Skeletal muscle satellite cell (primary cell): Measurements from ENCODE around the gene COG2.

ENCODE experiments used
- H3K27me3 ChIP-seq: 2 replicates; pipeline ENCODE4 v1.7.0; 2013; ENCODE audit warnings: low read length; ENCODE audit not compliant: control insufficient read depth, insufficient read depth
- H3K36me3 ChIP-seq: 2 replicates; pipeline ENCODE4 v1.7.0; 2013; ENCODE audit warnings: mild to moderate bottlenecking, control low read depth, low read length; ENCODE audit not compliant: insufficient read depth
- H3K4me1 ChIP-seq: 2 replicates; pipeline ENCODE4 v1.7.0; 2013; ENCODE audit warnings: low read length; ENCODE audit not compliant: control insufficient read depth, insufficient read depth
- H3K4me2 ChIP-seq: 2 replicates; pipeline ENCODE4 v1.7.0; 2013; ENCODE audit warnings: mild to moderate bottlenecking, low read length
- H3K4me3 ChIP-seq: 2 replicates; pipeline ENCODE4 v1.7.0; 2013; ENCODE audit warnings: low read length
- H3K9ac ChIP-seq: 2 replicates; pipeline ENCODE4 v1.7.0; 2013; ENCODE audit warnings: mild to moderate bottlenecking, low read depth, low read length, moderate library complexity
- H3K9me3 ChIP-seq: replicated peaks from 2 replicates; pipeline ENCODE4 v1.7.0; 2013; ENCODE audit warnings: mild to moderate bottlenecking, control low read depth, low read length

Gene COG2

DNA sequence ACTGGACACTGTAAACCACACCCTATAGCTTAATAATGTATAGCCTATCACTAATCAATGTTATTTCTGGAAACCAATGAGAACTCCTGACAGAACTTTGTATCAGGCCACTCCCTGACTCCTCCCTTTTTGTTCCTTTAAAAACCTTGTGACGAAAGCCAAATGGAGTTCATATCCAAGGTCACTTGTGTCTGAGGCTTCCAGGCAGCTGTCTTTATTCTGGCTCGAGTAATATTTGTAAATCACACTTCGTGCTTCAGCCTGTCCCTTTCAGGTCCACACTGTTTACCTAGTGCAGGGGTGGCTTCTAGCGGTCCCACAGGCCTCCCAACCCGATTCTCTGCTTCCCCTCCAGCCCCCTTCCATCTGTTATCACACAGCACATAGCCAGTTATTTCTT, 88.7 kb downstream of the COG2 start:
- H3K4me1 ChIP-seq: no peaks in the 10 kb centered on the region
- H3K4me2 ChIP-seq: no peak overlapping the region
- no peaks in the 10 kb centered on the region for H3K36me3 ChIP-seq
- H3K27me3 ChIP-seq: peaks cover 4% of the 10 kb centered on the region
- H3K4me3 ChIP-seq: no peak overlapping the region
- no peak overlapping the region for H3K9ac ChIP-seq
- no peaks in the 10 kb centered on the region for H3K9me3 ChIP-seq

- H3K4me3 ChIP-seq: no peak overlapping the region
- H3K9me3 ChIP-seq: no peaks in the 10 kb centered on the region
- no peaks in the 10 kb centered on the region for H3K4me1 ChIP-seq
- H3K4me2 ChIP-seq: no peak overlapping the region
- H3K27me3 ChIP-seq: peaks cover 5% of the 10 kb centered on the region
- no peak overlapping the region for H3K9ac ChIP-seq
- H3K36me3 ChIP-seq: no peaks in the 10 kb centered on the region
These were observed 93.2 kb downstream of the COG2 start for GRCh38 chr1:230735447-230735846.

DNA sequence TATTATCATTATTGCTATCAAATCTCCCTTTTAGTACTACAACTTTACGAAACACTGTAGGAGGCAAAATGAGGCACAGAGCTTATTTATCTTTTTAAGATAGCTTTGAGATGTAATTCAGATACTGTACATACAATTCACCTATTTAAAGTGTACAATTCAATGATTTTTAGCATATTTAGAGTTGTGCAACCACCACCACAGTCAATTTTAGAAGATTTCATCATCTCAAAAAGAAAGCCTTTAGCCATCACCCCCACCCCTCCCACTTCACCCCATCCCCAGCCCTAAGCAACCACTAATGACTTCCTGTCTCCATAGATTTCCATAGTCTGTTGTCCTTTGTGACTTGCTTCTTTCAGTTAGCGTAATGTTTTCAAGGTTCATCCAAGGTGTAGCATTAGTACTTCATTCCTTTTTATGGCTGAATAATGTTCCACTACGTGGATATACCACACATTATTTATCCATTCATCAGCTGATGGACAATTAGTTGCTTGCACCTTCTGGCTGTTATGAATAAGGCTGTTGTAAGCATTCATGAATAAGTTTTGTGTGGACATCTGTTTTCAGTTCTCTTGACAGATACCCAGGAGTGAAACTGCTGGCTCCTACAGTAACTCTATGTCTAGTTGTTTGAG, 95.5 kb downstream of the COG2 start:
- H3K4me3 ChIP-seq: no peak overlapping the region
- peaks cover 5% of the 10 kb centered on the region for H3K27me3 ChIP-seq
- no peaks in the 10 kb centered on the region for H3K9me3 ChIP-seq
- H3K4me2 ChIP-seq: no peak overlapping the region
- H3K9ac ChIP-seq: no peak overlapping the region
- H3K4me1 ChIP-seq: no peaks in the 10 kb centered on the region
- H3K36me3 ChIP-seq: no peaks in the 10 kb centered on the region

- H3K4me1 ChIP-seq: peaks cover 6% of the 10 kb centered on the region
- no peak overlapping the region for H3K4me3 ChIP-seq
- no peaks in the 10 kb centered on the region for H3K36me3 ChIP-seq
- peaks cover 14% of the 10 kb centered on the region for H3K27me3 ChIP-seq
- H3K4me2 ChIP-seq: no peak overlapping the region
- no peaks in the 10 kb centered on the region for H3K9me3 ChIP-seq
- H3K9ac ChIP-seq: no peak overlapping the region
These were observed 97.4 kb downstream of the COG2 start for GRCh38 chr1:230739564-230740290.
